Left colon (tissue), 2 donors: ENCODE measurements around the gene CDKN2B-AS1. TPM values are rescaled to one million over a fixed set of nuclear protein-coding genes. Genes with fewer than 3 reads are reported as not detected.

Experiments
- ATAC-seq: fragments of 200-7000 bp; cut with Tn5 transposase; one replicate; pipeline ENCODE4 v1.9.1; 2020; ENCODE audit warnings: mild to moderate bottlenecking, moderate library complexity
- DNase-seq, 2 donors: peaks; one replicate each; pipeline ENCODE4 v3.0.0-alpha.2; 2020
- intact Hi-C, 2 donors: fragments of 100-400 bp; cut with DNase I in 1 of 2; cut with micrococcal nuclease in 1 of 2; formaldehyde crosslinking; loops; one replicate each; pipeline versions ENCODE4 v1.11.2 to v1.14.0; 2022; cut with DNase I, micrococcal nuclease
- total RNA-seq, 2 donors: library from RNA; stranded (reverse); fragmentation: NEBNext Ultra II Directional; extraction: Animal tissue kit (Norgen Biotek cat#: 25700); gene quantifications; one replicate each; pipeline ENCODE4 v1.2.1, GENCODE V29; 2021
- donor health status: DM: no; HTN: no; CAD: no.
- donor health status: DM: yes; HTN: yes; CAD: no.

The CDKN2B-AS1 gene
- total RNA-seq, 2 donors from 2014 or later = 108 to 124 TPM

DNA sequence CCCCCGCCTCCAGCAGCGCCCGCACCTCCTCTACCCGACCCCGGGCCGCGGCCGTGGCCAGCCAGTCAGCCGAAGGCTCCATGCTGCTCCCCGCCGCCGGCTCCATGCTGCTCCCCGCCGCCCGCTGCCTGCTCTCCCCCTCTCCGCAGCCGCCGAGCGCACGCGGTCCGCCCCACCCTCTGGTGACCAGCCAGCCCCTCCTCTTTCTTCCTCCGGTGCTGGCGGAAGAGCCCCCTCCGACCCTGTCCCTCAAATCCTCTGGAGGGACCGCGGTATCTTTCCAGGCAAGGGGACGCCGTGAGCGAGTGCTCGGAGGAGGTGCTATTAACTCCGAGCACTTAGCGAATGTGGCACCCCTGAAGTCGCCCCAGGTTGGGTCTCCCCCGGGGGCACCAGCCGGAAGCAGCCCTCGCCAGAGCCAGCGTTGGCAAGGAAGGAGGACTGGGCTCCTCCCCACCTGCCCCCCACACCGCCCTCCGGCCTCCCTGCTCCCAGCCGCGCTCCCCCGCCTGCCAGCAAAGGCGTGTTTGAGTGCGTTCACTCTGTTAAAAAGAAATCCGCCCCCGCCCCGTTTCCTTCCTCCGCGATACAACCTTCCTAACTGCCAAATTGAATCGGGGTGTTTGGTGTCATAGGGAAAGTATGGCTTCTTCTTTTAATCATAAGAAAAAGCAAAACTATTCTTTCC, 19.7 kb upstream of the CDKN2B-AS1 start:
- DNase-seq = no peak
- ATAC-seq = peak; percentile 64
- intact Hi-C loops = no loop called here

DNA sequence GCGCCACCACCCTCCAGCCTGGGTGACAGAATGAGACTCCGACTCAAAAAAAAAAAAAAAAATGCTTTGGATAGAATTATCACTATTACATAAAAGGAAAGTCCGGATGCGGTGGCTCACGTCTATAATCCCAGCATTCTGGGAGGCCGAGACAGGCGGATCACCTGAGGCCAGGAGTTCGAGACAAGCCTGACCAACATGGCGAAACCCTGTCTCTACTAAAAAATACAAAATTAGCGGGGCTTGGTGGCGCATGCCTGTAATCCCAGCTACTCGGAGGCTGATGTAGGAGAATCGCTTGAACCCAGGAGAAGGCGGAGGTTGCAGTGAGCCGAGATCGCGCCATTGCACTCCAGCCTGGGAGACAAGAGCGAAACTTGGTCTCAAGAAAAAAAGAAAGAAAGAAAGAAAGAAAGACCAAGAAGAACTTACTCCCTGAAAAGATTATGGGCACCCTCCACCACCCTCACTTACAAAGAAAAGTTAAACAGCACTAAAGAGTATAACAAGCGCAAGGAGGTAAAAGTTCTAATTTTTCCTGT, 18.2 kb upstream of the CDKN2B-AS1 start:
- no peak for DNase-seq
- intact Hi-C loops = no loop called here
- ATAC-seq = no peak

DNA sequence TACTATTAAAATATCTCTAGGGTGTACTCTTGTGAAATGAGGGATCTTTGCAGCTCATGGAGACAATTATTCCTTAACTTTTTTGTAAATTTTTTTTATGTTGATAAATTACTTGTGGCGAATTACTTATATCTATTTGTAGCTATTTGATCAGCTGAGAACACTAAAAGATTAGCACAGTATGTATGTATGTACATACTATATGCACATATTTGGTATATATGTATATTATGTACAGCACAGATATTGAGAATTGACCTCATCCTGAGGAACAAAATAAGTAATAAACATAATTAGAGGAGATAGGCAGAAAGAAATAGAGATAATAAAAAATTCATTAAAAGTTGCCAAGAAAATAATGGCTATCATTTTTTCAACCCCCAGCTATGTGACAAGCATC, 12.2 kb upstream of the CDKN2B-AS1 start:
- ATAC-seq (no peak), DNase-seq (no peak)
- intact Hi-C loops = no loop called here

DNA sequence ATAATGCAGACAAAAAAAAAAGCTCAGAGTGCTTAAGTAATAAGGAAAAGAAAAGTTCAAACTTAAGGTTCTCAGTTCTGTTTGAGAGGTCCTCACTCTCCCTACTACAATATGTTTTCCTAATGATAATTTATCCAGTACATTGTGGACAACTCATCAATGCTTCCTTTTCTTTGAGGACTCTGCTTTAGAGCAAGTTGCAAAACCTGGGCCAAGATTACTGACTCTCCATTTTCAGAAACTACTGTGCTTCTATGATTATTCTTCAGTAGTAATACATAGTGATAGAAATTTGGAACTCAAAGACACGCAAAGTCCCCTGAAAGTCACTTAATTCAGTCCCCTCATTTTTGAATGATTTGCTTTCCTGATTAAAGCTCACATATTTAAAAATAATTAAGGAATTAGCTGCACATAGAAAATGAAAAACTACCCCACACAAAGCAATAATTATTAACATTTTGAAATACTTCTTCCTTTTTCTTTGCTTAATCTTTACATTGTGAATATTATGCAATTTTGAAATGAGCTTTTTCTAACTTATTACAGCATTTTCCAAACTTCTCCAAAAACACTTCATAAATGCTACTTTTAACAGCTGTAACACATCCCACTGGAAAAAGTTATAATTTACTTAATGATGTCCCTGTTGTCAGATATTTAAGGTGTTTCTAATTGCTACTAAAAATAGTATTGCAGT, 11.6 kb upstream of the CDKN2B-AS1 start:
- no peak for ATAC-seq
- intact Hi-C loops = no loop called here
- DNase-seq = no peak

DNA sequence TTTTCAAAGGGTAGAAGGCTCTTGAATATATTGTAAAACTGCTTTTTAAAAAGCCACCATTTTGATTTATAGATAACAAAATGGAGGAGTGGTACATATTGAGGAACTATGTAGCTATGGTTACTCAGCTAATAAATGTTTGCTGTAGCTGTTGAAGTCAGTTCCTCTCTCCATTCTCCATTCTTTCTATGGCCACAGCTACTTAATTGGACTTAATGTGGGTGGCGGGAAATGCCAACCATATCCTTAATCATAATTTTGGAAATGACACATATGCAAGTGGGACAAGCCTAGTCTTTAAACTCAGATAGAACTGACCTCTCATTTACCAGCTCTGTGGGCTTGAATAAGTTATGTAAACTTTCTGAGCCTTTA, 11.0 kb upstream of the CDKN2B-AS1 start:
- ATAC-seq (no peak), DNase-seq (no peak)
- intact Hi-C loops = no loop called here

DNA sequence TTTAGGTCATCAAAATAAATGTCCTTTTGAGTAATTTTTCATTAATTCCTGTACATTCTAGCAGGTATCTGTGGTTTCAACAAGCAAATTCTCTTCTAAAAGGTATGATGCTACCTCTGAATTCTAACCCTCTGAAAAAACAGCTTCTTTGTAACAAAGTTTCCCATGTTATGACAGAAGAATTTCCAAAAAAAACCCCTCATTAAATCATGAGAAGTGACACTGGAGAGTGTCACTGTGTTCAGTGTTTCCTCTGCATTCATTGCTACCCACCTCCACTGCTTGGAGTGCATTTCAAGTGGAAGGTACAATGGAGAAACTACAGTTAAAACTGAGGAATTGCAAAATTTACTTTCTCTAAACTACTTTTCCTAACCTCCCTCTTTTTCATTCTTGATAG, 10.5 kb upstream of the CDKN2B-AS1 start:
- no peak for ATAC-seq
- intact Hi-C loops = no loop called here

DNA sequence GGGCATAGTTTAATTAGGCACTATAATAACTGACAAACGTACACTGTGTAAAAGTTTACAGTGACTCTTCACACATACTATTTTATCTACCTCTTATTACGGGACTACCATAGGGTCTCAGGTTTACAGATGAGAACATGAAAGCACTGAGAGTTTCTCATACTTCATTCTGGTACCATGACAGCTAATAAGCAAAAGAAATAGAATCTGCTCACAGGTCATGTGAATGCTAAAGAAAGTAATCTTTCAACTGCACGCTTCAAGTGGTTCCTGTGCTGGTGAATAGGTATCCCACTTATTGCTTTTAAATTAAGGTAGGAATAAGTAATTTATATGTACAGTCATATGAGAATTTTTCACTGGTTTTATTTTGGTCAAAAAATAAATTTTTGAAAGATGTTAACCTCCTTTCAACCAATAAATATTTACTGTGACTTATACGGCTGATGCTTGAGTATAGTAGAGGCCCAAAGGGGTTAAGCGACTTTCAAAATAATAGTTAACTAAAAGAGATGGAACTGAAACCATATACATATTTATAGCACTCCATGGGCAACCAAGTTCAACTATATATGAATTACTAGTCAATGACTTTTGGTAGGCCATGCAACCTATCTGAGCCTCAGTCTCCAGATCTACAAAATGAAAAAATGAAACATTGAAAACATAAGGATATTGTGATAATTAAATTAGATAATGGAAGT, 8.5 kb upstream of the CDKN2B-AS1 start:
- ATAC-seq = no peak

More for the DNA sequence above, 10.5 kb upstream of the CDKN2B-AS1 start:
- no peak for DNase-seq

DNA sequence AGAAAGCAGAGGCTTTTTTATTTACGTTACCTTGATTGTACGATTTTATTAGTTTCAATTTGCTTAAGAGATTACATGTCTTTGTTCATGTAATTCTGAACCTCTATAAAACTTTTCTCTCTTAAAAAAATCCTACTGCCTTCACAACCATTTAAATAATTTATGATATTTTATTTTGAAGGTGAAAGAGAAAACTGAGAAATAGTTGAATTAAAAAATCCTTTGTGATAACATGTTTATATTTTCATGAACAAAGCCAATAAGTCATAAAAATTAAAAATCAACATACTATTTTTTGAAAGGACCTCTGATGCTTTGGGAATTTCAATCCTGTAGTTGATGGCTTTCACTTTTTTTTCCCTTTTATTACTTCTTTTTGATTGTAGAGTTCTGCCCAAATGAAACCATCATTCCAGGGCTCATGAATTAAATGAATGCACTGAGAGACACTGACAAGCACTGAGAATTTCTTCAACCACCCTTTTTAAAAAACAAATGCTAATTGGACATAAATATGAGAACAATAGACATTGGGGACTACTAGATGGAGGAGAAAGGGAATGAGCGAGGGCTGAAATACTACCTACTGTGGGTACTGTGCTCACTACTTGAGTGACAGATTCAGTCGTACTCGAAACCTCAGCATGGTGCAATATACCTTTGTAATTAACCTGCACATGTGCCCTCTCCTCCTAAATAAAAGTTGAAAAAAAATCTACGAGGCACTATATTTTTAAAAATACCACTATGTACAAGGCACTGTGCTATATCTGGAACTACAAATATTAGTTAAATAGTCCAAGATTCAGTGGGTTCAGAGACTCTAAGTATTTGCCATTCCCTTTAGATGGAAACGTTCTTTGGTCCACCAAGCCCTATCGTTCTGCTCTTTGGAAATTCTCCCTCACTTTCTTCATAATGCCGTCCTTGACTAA, 6.3 kb upstream of the CDKN2B-AS1 start:
- DNase-seq = no peak
- intact Hi-C loops = no loop called here
- no peak for ATAC-seq

More for the DNA sequence above, 8.5 kb upstream of the CDKN2B-AS1 start:
- intact Hi-C loops = no loop called here
- DNase-seq = no peak

DNA sequence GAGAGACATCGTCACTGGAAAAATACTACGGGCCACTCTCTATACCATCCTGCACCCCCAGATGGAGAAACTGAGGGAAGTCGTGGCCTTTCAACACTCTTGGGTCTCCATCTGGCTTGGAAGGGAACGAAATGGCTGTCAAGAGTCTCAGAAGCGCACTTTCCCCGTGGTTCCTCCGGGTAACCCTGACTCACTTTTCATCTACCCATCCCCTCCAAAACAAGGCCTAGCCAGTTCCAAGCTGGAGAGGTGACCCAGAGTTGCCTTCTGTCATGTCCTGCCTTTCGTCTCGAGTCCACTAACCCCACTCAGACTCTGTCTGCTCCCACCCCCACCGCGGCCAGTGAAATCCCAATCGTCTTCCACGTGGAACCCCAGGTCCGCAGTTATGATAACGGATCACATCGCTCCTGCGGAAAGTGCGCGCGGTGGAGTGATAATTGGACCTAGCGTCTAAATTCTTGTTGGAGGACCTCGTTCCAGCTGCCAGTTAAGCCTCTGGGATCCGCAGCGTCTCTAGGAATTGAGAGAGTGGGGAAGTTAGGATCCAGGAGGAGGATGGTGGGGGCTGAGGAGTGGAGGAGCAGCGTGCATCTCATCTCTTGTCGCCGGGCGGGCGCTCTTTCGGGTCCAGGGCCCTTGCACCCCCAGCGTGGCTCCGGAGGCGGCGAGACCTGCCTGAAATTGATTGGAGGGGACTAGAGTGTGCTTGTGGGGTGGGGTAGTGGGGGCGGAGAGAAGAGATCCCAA, 5.0 kb upstream of the CDKN2B-AS1 start:
- DNase-seq = no peak
- ATAC-seq = no peak
- intact Hi-C loops = no loop called here

DNA sequence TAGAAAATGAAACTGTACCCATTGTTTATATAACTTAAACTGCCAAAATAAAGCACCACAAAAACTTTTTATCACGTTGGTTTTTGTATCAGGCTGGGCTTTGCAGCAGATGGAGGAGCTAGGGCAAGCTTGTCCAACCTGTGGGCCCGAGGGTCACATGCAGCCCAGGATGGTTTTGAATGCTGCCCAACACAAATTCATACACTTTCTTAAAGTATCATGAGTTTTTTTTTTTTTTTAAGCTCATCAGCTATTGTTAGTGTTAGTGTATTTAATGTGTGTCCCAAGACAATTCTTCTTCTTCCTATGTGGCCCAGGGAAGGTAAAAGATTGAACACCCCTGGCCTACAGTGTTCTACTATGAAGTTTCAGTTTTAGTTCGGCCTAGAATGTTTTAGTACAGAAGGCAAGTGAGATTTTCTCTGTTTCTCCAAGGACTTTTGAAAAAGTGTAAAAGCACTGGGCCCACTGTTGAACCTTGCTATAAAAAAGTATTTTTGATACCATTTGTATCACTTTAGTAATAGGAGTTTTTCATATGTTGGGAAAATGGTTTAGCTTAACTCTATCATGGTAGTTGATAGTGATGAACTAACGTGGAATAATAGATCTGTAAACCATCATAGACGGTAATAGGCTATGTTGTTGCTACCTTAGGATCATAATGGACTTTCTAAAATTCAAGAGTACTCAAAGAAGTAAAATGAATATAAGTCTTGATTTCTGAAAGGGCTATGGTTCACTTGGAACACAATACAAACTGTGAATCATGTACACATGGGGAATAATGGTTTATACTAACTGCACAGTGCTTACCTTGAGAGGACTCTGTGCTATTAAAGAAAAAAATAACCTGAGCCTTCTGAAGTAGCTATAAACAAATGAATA, 3.3 kb upstream of the CDKN2B-AS1 start:
- ATAC-seq = no peak
- intact Hi-C loops = no loop called here
- DNase-seq = no peak

DNA sequence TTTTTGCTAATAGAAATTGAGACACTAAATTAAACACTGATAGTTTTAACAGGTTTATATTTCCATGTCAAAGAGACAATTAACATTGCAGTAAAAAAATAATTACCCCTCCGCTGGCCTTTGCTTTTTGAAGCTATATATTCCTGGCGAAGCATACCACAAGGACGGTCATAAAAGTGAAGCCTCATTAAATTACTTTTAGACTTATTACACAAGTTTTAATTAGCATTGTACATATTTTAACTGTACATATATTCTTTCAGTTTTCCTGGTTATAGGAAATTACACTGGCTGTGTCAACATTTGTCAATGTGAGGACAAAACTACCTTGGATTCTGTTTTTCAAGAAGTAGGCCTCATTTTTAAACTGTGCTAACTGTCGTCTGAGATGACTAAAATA, 1.6 kb upstream of the CDKN2B-AS1 start:
- intact Hi-C loops = no loop called here
- no peak for DNase-seq
- no peak for ATAC-seq

DNA sequence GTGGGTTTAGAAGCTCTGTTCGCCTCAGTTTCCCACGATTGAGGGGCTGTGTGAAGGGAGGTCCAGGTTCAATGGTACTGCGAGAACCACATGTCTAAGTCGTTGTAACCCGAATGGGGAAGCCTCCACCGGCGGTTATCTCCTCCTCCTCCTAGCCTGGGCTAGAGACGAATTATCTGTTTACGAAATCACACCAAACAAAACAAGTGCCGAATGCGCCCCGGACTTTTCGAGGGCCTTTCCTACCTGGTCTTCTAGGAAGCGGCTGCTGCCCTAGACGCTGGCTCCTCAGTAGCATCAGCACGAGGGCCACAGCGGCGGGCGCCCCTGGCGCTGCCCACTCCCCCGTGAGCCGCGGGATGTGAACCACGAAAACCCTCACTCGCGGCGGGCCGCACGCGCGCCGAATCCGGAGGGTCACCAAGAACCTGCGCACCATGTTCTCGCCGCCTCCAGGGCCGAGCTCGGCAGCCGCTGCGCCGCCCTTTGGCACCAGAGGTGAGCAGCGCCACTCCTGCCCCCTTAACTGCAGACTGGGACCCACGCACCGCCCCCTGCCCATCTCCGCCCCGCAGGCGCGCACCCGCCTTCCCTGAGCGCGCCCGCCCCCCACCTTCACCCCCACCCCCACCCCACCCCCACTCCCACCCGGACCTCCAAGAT, 567 bp upstream of the CDKN2B-AS1 start, which contains the start of gene CDKN2A:
Gene CDKN2A, minus strand, starts transcription at position 500 of the 663 bp plus-strand sequence.
- ATAC-seq (peak; percentile 61), DNase-seq (peak in 1 of 2 donors; percentile 65)

DNA sequence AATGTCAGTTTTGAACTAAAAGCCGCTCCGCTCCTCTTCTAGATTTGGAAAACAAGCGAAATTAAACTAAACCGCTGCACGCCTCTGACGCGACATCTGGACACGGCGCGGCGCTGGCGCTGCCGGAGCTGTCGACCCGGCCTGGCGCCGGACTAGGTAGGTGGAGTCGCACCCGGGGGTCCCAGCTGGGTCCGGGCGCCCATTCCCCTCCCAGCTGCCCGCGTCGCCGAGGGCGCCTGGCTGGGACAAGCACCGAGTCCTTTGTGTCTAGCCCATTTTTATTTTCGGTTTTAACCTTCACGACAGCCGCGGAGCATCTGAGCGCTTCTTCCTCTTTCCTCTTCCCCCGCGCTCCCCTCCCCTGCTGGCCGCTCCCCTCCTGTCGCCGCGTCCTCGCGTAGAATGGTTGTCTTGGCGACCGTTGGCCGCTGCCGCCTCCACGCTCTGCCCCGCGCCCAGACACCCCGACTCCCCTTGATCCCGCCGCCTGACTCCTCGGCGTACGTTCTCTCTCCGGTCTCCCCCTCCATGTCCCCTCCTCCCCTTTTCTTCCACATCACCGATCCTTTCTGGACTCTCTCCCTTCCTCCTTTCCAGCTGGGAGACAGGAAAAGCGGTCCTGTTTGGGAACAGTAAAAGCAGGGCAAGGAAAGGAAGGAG, 545 bp downstream of the CDKN2B-AS1 start:
- peak; percentile 86 for ATAC-seq
- peak; percentile 79 to 81 for DNase-seq
- intact Hi-C loops = no loop called here

More for the DNA sequence above, 567 bp upstream of the CDKN2B-AS1 start, which contains the start of gene CDKN2A:
- intact Hi-C loops = no loop called here

DNA sequence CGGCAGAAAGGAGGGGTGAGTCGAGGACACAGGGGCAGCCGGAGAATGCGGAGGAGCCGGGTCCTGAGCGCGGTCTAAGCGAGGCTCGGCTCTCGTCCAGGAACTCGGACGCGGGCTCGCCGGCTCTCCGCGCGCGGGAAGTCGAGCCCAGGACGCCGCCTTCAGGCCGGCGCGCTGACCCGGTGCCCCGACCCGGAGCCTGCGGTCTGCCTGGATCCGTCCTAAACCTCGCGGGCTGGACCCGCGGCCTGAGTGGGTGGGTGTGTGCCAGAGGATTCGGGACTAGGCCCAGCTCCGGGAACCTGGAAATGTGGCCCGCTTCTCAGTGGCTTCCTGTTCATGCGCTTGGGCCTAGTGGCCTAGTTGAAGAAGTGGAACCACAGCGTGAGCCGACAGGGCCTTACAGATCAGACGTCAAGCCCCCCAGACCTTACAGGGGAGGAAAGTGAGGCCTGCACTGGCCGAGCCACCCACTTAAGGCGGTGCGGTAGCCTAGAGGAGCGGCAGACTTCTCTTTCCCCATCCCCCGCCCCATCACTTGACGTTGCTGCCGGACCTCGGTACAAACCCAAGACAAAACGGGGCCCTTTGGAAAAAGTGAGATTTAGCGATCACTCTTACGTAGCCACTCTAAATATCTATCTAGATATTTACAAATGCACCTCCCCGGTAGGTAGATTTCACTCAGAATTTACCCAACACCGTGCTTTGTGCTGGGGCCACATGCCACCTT, 1.2 kb downstream of the CDKN2B-AS1 start:
- ATAC-seq = peak; percentile 64
- DNase-seq = peak in 1 of 2 donors; percentile 63
- intact Hi-C loops = no loop called here

DNA sequence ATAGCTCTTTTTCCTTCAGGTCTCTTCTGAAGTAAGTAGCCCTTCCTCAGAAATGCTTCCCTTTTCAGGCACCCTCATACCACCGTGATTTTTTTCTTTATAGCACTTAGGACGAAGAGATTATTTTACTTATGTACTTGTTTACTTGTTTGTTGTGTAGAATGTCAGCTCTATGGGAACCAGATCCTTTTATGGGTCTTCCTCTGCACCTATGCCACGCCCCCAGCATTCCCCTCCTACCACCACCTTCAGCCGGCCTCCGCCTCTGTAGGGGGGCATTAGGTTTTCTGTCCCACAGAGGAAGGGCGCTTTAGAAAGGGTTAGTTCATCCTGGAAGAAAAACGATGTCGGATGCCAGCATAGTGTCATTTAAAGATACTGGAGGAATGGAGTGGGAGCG, 1.8 kb downstream of the CDKN2B-AS1 start:
- intact Hi-C loops = no loop called here
- no peak for ATAC-seq
- DNase-seq = no peak
